HG03457 (cell line): ENCODE data around the gene OLFM1.
"Not testable (repeated sequence)": the region's sequence is repeated elsewhere in the genome, so short reads cannot be mapped to it uniquely, and the experiment has no call there.

Source experiments
- ATAC-seq: cut with Tn5 transposase; IDR thresholded peaks from one replicate; pipeline ENCODE4 v1.9.1; 2021; ENCODE audit warnings: moderate number of reproducible peaks; ENCODE audit not compliant: unreplicated experiment

Gene OLFM1

GRCh38 chr9:135104761-135105160 is 17.3 kb downstream of the OLFM1 start:
- ATAC-seq: no peak

- ATAC-seq: no peak
Measured at GRCh38 chr9:135105211-135105745, 17.8 kb downstream of the OLFM1 start.

- ATAC-seq: no peak
Measured at GRCh38 chr9:135105938-135106491, 18.5 kb downstream of the OLFM1 start.

- no peak for ATAC-seq
Measured at GRCh38 chr9:135106551-135107270, 19.2 kb downstream of the OLFM1 start.

GRCh38 chr9:135107581-135108235 is 20.2 kb downstream of the OLFM1 start:
- no peak for ATAC-seq

- no peak for ATAC-seq
Measured at GRCh38 chr9:135108831-135109510, 21.5 kb downstream of the OLFM1 start.

GRCh38 chr9:135109650-135110049 is 22.2 kb downstream of the OLFM1 start:
- ATAC-seq: no peak

- ATAC-seq: no peak
Measured at GRCh38 chr9:135110416-135110815, 22.9 kb downstream of the OLFM1 start.

- not testable (repeated sequence) for ATAC-seq
Measured at GRCh38 chr9:135111600-135111999, 24.1 kb downstream of the OLFM1 start.

- ATAC-seq: no peak
Measured at GRCh38 chr9:135116371-135116770, 28.9 kb downstream of the OLFM1 start.

GRCh38 chr9:135116881-135117280 is 29.4 kb downstream of the OLFM1 start:
- no peak for ATAC-seq

GRCh38 chr9:135117281-135117680 is 29.8 kb downstream of the OLFM1 start:
- ATAC-seq: no peak

- ATAC-seq: no peak
Measured at GRCh38 chr9:135119496-135120064, 32.1 kb downstream of the OLFM1 start.

- ATAC-seq: no peak
Measured at GRCh38 chr9:135120249-135120648, 32.8 kb downstream of the OLFM1 start.

- no peak for ATAC-seq
Measured at GRCh38 chr9:135122316-135122715, 34.8 kb downstream of the OLFM1 start.

GRCh38 chr9:135123126-135123772 is 35.8 kb downstream of the OLFM1 start:
- ATAC-seq: no peak

- no peak for ATAC-seq
Measured at GRCh38 chr9:135123773-135124134, 36.3 kb downstream of the OLFM1 start.

GRCh38 chr9:135126451-135127187 is 39.2 kb downstream of the OLFM1 start:
- no peak for ATAC-seq

- no peak for ATAC-seq
Measured at GRCh38 chr9:135127718-135128670, 40.5 kb downstream of the OLFM1 start.
